HG03460 (cell line): ENCODE results near the gene PARVB.

ENCODE experiments used
- ATAC-seq: cut with Tn5 transposase; IDR thresholded peaks from one replicate; pipeline ENCODE4 v1.9.1; 2021; ENCODE audit not compliant: unreplicated experiment

The PARVB gene

GRCh38 chr22:44026066-44026629, 2.0 kb downstream of the PARVB start:
- ATAC-seq, result no peak

DNA sequence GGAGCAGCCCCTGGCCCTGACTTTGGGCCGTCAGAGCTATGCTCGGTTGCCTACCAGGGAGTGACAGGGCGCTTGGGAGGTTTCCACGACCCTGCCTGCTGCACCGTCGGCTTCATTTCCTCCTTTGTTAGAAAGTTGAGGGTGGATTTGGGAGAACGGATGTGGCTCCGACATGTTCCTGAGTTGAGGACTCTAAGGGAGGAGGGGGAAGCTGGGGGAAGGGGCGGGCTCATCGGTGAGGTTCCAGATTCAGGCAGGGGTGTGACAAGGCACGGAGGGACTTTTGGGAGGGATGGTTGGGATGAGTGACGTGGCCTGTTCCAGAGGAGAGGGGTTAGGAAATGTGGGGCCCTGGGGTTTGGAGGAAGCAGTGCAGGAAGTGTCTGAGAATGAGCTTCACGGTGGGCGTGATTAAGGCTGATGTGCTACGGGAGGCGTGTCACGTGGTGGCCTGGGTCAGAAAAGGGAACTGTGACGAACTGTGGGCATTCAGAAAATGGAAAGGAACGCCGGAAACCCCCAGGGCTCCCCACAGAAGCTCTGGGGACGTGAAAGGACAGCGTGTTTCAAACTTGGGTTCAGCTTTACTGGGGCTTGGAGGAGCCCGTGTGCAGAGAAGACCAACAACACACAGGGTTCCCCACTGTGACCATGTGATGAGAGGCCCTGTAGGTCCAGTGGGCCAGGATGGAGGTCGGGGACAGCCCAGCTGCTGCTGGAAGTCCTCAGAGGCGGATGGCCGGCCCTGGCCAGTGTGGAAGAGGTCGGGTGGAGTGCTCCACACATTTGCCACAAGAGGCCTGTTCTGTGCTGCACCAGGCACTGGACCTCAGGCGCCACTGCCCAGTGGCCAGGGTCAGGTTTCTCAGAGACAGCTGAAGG, 2.8 kb downstream of the PARVB start:
- no peak for ATAC-seq

DNA sequence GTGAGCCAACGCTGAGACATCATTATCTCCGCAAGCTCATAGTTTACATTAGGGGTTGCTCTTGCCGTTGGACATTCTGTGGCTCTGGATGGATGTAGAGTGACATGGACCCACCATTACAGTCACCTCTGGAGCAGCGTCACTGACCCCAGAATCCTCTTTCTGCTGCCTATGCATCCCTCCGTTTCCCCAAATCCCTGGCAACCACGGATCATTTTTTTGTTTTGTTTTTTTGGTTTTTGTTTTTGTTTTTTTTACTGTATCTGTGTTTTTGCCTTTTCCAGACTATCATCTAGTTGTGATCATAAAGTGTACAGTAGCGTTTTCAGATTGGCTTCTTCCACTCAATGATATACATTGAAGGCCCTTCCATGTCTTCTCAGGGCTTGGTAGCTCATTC, 4.0 kb downstream of the PARVB start:
- no peak for ATAC-seq

GRCh38 chr22:44029069-44029468, 5.0 kb downstream of the PARVB start:
- ATAC-seq, result no peak

GRCh38 chr22:44030051-44030701, 6.1 kb downstream of the PARVB start:
- no peak for ATAC-seq

GRCh38 chr22:44030702-44031082, 6.6 kb downstream of the PARVB start:
- ATAC-seq, result no peak

DNA sequence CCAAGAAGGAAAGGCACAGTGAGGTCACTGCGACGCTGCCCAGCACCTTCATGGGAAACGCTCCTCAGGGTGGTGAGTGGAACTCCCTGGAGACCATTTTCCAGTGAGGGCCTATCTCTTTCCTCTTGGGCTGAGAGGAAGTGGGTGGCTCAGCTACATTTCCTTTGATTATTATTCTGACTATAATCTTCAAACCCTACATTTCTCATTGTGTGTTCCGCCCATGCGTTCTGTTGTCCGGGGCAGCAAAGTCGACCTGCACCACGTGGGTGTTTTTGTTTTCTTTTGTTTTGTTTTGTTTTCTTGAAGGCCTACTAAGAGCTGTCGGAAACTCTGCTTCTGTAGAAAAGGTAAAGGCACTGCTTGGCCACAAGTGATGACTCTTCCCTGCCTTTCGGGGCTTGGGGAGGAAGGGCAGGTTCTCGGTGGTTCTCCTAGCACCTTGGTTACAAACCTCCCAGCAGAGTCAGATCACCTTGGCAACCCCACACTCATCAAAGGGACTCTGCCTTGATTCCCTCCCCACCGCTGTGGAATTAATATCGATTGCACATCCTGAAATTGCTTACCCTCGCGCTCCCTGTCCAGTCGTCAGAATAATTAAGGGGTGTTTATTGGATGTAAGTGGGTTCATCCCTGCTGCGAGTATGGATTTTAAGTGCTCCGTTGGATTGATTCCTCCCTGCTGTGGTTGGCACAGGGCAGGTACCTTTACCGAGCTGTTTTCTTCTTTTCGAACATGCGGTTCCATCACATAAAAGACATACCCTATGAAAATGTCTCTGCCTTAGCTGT, 7.3 kb downstream of the PARVB start:
- ATAC-seq, result no peak

- ATAC-seq, result no peak
These were observed 8.1 kb downstream of the PARVB start for GRCh38 chr22:44032126-44032730.

DNA sequence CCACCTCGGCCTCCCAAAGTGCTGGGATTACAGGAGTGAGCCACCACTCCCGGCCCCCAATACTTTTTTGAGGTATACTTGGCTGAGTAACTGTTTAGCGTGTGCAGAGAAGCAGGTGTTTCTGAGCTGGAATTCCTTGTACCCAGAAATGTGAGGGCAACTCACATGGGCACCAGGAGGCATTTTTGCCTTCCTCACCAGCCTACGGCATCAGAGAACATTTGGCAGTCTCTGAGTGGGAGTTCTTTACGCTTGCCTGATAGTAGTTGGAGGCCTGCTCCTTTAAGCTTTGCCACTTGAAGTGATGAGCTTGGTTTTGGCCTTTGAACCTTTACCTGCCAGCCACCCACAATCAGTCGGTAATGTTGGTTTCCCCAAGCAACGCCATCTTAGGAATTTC, 9.2 kb downstream of the PARVB start:
- no peak for ATAC-seq

DNA sequence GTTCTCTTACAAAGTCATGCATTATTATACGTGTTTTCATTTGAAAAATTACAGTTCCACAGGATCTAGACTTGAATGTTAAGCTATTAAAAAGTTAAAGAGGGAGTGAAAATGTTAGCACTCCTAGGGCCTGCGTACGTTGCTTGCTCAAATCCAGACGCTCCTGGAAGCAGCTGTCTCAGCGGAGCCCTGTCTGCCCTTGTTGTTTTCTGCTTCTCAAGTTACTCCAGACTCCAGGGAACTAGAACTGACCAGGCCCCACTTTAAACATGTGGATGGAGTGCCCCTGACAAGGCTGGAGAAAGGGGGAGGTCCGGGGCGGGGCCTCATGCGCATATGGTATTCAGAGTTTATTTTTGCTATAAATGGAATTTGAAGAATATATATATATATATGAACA, 9.6 kb downstream of the PARVB start:
- no peak for ATAC-seq

- ATAC-seq, result no peak
These were observed 13.6 kb downstream of the PARVB start for GRCh38 chr22:44037519-44038375.

DNA sequence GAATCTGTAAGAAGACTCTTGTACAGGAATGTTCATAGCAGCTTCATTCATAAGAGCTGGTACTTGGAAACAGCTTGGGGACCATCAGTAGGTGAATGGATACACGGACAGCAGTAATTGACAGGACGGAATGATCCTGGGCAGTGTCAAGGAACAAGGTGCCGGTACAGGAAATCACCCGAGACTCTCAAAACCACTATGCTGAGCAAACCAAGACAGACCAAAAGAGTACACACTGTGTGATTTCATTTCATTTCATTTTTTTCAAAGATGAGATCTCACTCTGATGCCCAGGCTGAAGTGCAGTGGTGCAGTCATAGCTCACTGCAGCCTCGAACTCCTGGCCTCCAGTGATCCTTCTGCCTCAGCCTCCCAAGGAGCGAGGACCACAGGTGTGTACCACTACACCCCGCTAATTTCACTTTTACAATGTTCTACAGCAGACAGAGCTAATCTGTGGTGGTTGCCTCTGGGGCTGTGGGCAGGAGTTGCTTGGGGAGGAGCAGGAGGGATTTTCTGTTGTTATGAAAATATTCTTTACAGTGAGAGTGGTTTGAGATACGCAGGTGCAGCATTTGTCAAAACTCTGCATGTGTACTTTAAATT, 15.6 kb downstream of the PARVB start:
- no peak for ATAC-seq

GRCh38 chr22:44042249-44043218, 18.4 kb downstream of the PARVB start:
- peak; percentile 75 for ATAC-seq

- ATAC-seq, result no peak
These were observed 21.0 kb downstream of the PARVB start for GRCh38 chr22:44045145-44045544.

GRCh38 chr22:44046485-44047141, 22.5 kb downstream of the PARVB start:
- no peak for ATAC-seq

- ATAC-seq, result no peak
These were observed 23.8 kb downstream of the PARVB start for GRCh38 chr22:44047891-44048301.

- ATAC-seq, result no peak
These were observed 25.6 kb downstream of the PARVB start for GRCh38 chr22:44049486-44050231.
